Neural cell (in vitro differentiated cells): Measurements from ENCODE around the gene RAP1GDS1. TPM values are rescaled to one million over a fixed set of nuclear protein-coding genes. Genes with fewer than 3 reads are reported as not detected.

Experiments
- H2AFZ ChIP-seq: fragments of 200-600, 300-800 bp; sonication (generic), shearing (Covaris generic); 2 replicates; pipeline ENCODE4 v1.6.0; 2014; ENCODE audit warnings: low read depth, mild to moderate bottlenecking, antibody characterized with exemption, low read length, moderate library complexity
- H3F3A ChIP-seq: fragments of 200-600 bp; shearing (Covaris generic); 2 replicates; pipeline ENCODE4 v1.6.1; 2016; ENCODE audit warnings: mild to moderate bottlenecking, moderate library complexity, mixed read lengths, antibody characterized with exemption, low read length; ENCODE audit not compliant: insufficient read depth, poor library complexity, severe bottlenecking
- H3K27ac ChIP-seq: fragments of 200-600, 300-800 bp; sonication (generic), shearing (Covaris generic); 2 replicates; pipeline ENCODE4 v1.5.1; 2014; ENCODE audit warnings: mild to moderate bottlenecking, low read length, moderate library complexity
- H3K27me3 ChIP-seq: fragments of 300-800, 200-600 bp; sonication (generic), shearing (Covaris generic); 2 replicates; pipeline ENCODE4 v1.6.0; 2014; ENCODE audit warnings: mild to moderate bottlenecking, low read depth, low read length, moderate library complexity; ENCODE audit not compliant: insufficient read depth
- H3K36me3 ChIP-seq: fragments of 300-800, 200-600 bp; sonication (generic), shearing (Covaris generic); 2 replicates; pipeline ENCODE4 v1.5.1; 2014; ENCODE audit warnings: mild to moderate bottlenecking, antibody characterized with exemption, low read length, moderate library complexity; ENCODE audit not compliant: insufficient read depth
- H3K4me2 ChIP-seq: fragments of 300-800, 200-600 bp; sonication (generic), shearing (Covaris generic); 2 replicates; pipeline ENCODE4 v1.6.0; 2014; ENCODE audit warnings: mild to moderate bottlenecking, low read length
- H3K4me3 ChIP-seq: fragments of 300-800, 200-600 bp; sonication (generic), shearing (Covaris generic); 2 replicates; pipeline ENCODE4 v1.5.1; 2014; ENCODE audit warnings: mild to moderate bottlenecking, low read length, moderate library complexity
- H3K79me2 ChIP-seq: fragments of 200-600 bp; shearing (Covaris generic); replicated peaks from 2 replicates; pipeline ENCODE4 v1.6.0; 2014; ENCODE audit warnings: mild to moderate bottlenecking, low read length, moderate library complexity; ENCODE audit not compliant: insufficient read depth
- H3K9ac ChIP-seq: fragments of 300-800, 200-600 bp; sonication (generic), shearing (Covaris generic); 2 replicates; pipeline ENCODE4 v1.6.1; 2016; ENCODE audit warnings: mild to moderate bottlenecking, low read length, mixed read lengths
- H3K9me2 ChIP-seq: fragments of 200-600 bp; shearing (Covaris generic); 2 replicates; pipeline ENCODE4 v1.6.1; 2016; ENCODE audit warnings: mild to moderate bottlenecking, low read length, mixed read lengths; ENCODE audit not compliant: insufficient read depth
- H3K9me3 ChIP-seq: fragments of 200-600, 300-800 bp; sonication (generic), shearing (Covaris generic); 2 replicates; pipeline ENCODE4 v1.6.1; 2016; ENCODE audit warnings: mild to moderate bottlenecking, mixed run types, low read length, moderate library complexity, mixed read lengths
- H4K20me1 ChIP-seq: fragments of 200-600 bp; shearing (Covaris generic); 2 replicates; pipeline ENCODE4 v1.6.1; 2016; ENCODE audit warnings: mild to moderate bottlenecking, mixed run types; ENCODE audit not compliant: insufficient read depth
- CTCF ChIP-seq: fragments of 450-650 bp; IDR thresholded peaks from 2 replicates; pipeline ENCODE4 v1.5.1; 2014; ENCODE audit warnings: antibody characterized with exemption, mild to moderate bottlenecking, moderate library complexity; ENCODE audit not compliant: poor library complexity, severe bottlenecking
- EP300 ChIP-seq: fragments of 450-650 bp; conservative IDR thresholded peaks from 2 replicates; pipeline ENCODE4 v1.6.1; 2014; ENCODE audit warnings: antibody characterized with exemption, mild to moderate bottlenecking, moderate library complexity; ENCODE audit not compliant: poor library complexity, severe bottlenecking
- EZH2 ChIP-seq: fragments of 200-600, 300-800 bp; shearing (Covaris generic), sonication (generic); IDR thresholded peaks from 2 replicates; pipeline ENCODE4 v1.6.1; 2014; ENCODE audit warnings: antibody characterized with exemption, low read length, borderline replicate concordance, mild to moderate bottlenecking; ENCODE audit not compliant: insufficient read depth, poor library complexity, severe bottlenecking
- MXI1 ChIP-seq: fragments of 450-650 bp; conservative IDR thresholded peaks from 2 replicates; pipeline ENCODE4 v1.6.1; 2014; ENCODE audit warnings: antibody characterized with exemption, mild to moderate bottlenecking; ENCODE audit not compliant: poor library complexity, severe bottlenecking
- POLR2AphosphoS5 ChIP-seq: IDR thresholded peaks from 2 replicates; pipeline ENCODE4 v1.6.1; 2012
- RAD21 ChIP-seq: fragments of 450-650 bp; conservative IDR thresholded peaks from 2 replicates; pipeline ENCODE4 v1.6.1; 2014; ENCODE audit warnings: antibody characterized with exemption, mild to moderate bottlenecking, moderate library complexity
- REST ChIP-seq: IDR thresholded peaks from 2 replicates; pipeline ENCODE4 v1.6.1; 2012; ENCODE audit warnings: borderline replicate concordance
- SMC3 ChIP-seq: fragments of 450-650 bp; conservative IDR thresholded peaks from 2 replicates; pipeline ENCODE4 v1.6.1; 2014; ENCODE audit warnings: antibody characterized with exemption, mild to moderate bottlenecking, moderate library complexity; ENCODE audit not compliant: poor library complexity
- TAF1 ChIP-seq: IDR thresholded peaks from 2 replicates; pipeline ENCODE4 v1.6.1; 2012; ENCODE audit warnings: low read depth
- polyA plus RNA-seq: library from polyadenylated mRNA; depleted of rRNA; stranded (reverse); fragments of >200 nt; gene quantifications from 2 replicates; pipeline ENCODE4 v1.2.3, GENCODE V29; 2014

RAP1GDS1 gene
- polyA plus RNA-seq, 1 donor from 2014 or later: 41.1 TPM

- H2AFZ ChIP-seq: no peak overlapping the region
- H3K79me2 ChIP-seq: no peaks in the 10 kb centered on the region
- H3K27ac ChIP-seq: no peak overlapping the region
- H3F3A ChIP-seq: no peaks in the 10 kb centered on the region
- no peaks in the 10 kb centered on the region for H3K27me3 ChIP-seq
- H3K9ac ChIP-seq: no peak overlapping the region
- no peak overlapping the region for H3K4me2 ChIP-seq
- H3K4me3 ChIP-seq: no peak overlapping the region
- H3K9me2 ChIP-seq: no peaks in the 10 kb centered on the region
- H3K36me3 ChIP-seq: no peaks in the 10 kb centered on the region
- no peaks in the 10 kb centered on the region for H3K9me3 ChIP-seq
- H4K20me1 ChIP-seq: no peaks in the 10 kb centered on the region
- TF ChIP-seq CTCF (no peak), POLR2AphosphoS5 (no peak), TAF1 (no peak), SMC3 (no peak), EZH2 (no peak), EP300 (no peak), MXI1 (no peak), RAD21 (no peak), REST (no peak)
These were observed 229.1 kb downstream of the RAP1GDS1 start for GRCh38 chr4:98490251-98490650.

GRCh38 chr4:98491899-98492559 lies 230.8 kb downstream of the RAP1GDS1 start:
- H3K9ac ChIP-seq: no peak overlapping the region
- TF ChIP-seq MXI1 (no peak), REST (no peak), TAF1 (no peak), EP300 (no peak), POLR2AphosphoS5 (no peak), RAD21 (no peak), EZH2 (no peak), CTCF (no peak), SMC3 (no peak)
- no peaks in the 10 kb centered on the region for H4K20me1 ChIP-seq
- H3K36me3 ChIP-seq: no peaks in the 10 kb centered on the region
- no peak overlapping the region for H3K27ac ChIP-seq
- H3K27me3 ChIP-seq: no peaks in the 10 kb centered on the region
- no peaks in the 10 kb centered on the region for H3K9me2 ChIP-seq
- H3K4me3 ChIP-seq: no peak overlapping the region
- no peak overlapping the region for H2AFZ ChIP-seq
- no peaks in the 10 kb centered on the region for H3K9me3 ChIP-seq
- H3K4me2 ChIP-seq: no peak overlapping the region
- no peaks in the 10 kb centered on the region for H3K79me2 ChIP-seq
- no peaks in the 10 kb centered on the region for H3F3A ChIP-seq
